Ovary (tissue), 9 donors: ENCODE results near the gene THAP3. TPM values are rescaled to one million over a fixed set of nuclear protein-coding genes. Genes with fewer than 3 reads are reported as not detected.

Experiments
- DNase-seq, 5 donors: peaks; one replicate each; pipeline ENCODE4 v3.0.0-alpha.2; 2019 to 2020
- H3K27ac ChIP-seq, 2 donors: fragments of 200-600 bp; one replicate each; pipeline versions ENCODE4 v1.5.1 to v1.8.0; 2019 to 2022
- H3K27me3 ChIP-seq: fragments of 200-600 bp; one replicate; pipeline ENCODE4 v1.8.0; 2022
- H3K36me3 ChIP-seq: fragments of 200-600 bp; sonication (generic); one replicate; pipeline ENCODE4 v1.5.1; 2019
- H3K4me1 ChIP-seq: one replicate; pipeline ENCODE4 v1.8.1; 2013; ENCODE audit warnings: mild to moderate bottlenecking, moderate library complexity; ENCODE audit not compliant: insufficient read depth
- H3K4me3 ChIP-seq: fragments of 200-600 bp; sonication (generic); one replicate; pipeline ENCODE4 v1.5.1; 2017
- H3K9me3 ChIP-seq, 2 donors: fragments of 200-600 bp in 1 of 2; sonication (generic) in 1 of 2; one replicate each; pipeline versions ENCODE4 v1.5.1 to v1.8.1; 2013 to 2019; ENCODE audit warnings: mild to moderate bottlenecking in 1 of 2, moderate library complexity in 1 of 2
- CTCF ChIP-seq, 3 donors: fragments of 450-650 bp in 2 of 3; fragments of 200-600 bp in 1 of 3; IDR thresholded peaks; one replicate each; pipeline versions ENCODE4 v1.5.1 to v1.8.0; 2016 to 2022; ENCODE audit warnings: antibody characterized with exemption in 3 of 3, mild to moderate bottlenecking in 1 of 3
- EP300 ChIP-seq: sonication (generic); formaldehyde crosslinking; IDR thresholded peaks from one replicate; pipeline ENCODE4 v1.6.1; 2017; ENCODE audit warnings: antibody characterized with exemption
- POLR2A ChIP-seq: fragments of 450-650 bp; IDR thresholded peaks from one replicate; pipeline ENCODE4 v1.6.1; 2017; ENCODE audit warnings: antibody characterized with exemption, mild to moderate bottlenecking, moderate library complexity
- WGBS, 3 donors: extraction: QIAGEN DNeasy Blood & Tissue Kit in 1 of 3; methylation state at CpG; one replicate each; pipeline versions ENCODE4 v1.1.5 to v1.1.7; 2013 to 2017; 5-methylcytosine and 5-hydroxymethylcytosine counted together
- intact Hi-C, 4 donors: fragments of 100-400 bp; cut with DNase I; formaldehyde crosslinking; loops; one replicate each; pipeline versions ENCODE4 v1.11.0 to v1.15.1; 2022 to 2023
- polyA plus RNA-seq, 2 donors: library from polyadenylated mRNA; stranded (reverse); fragments of 200-250 nt in 1 of 2; fragments of 350-450 nt in 1 of 2; fragmentation: Illumina TruSeq in 1 of 2; extraction: RNeasy Lipid Tissue Mini Kit (QIAGEN cat#74804) in 1 of 2; gene quantifications; one replicate each; pipeline ENCODE4 v1.2.3, GENCODE V29; 2013 to 2014
- total RNA-seq, 7 donors: library from RNA; depleted of rRNA in 2 of 7; stranded (reverse); fragments of >200 nt in 2 of 7; fragmentation: NEBNext Ultra II Directional in 3 of 7; extraction: Animal tissue kit (Norgen Biotek cat#: 25700) in 3 of 7; gene quantifications; one replicate each; pipeline versions ENCODE4 v1.1.0 to v1.2.4, GENCODE V29; 2016 to 2023
- donor health status: DM: no; HTN: no; CAD: no; lungs with moderate emphysema.
- donor health status: DM: no; HTN: no; CAD: no.
- donor health status: Bipolar disorder and iron deficiency.
- donor health status: DM: yes; HTN: yes; CAD: no.
- donor health status: DM: no; HTN: no; CAD: no.
- donor health status: DM: yes; HTN: yes; CAD: no.

THAP3 gene
- total and polyA plus RNA-seq, 9 donors = 5.6 to 33.6 (median 18.8) TPM

- H3K9me3 ChIP-seq = no peaks in the 10 kb centered on the region
- 82 to 85% (median 84%) methylated on average over 7 of the region's 7 CpGs for WGBS, 3 donors
- no peak for TF ChIP-seq POLR2A
- no peak for TF ChIP-seq EP300
- no peak for TF ChIP-seq CTCF (IDR thresholded peaks at IDR 0.05)
- H3K27ac ChIP-seq = no peak overlapping the region
- H3K4me3 ChIP-seq = no peak overlapping the region
- DNase-seq = no peak
- no peaks in the 10 kb centered on the region for H3K4me1 ChIP-seq
- no peaks in the 10 kb centered on the region for H3K27me3 ChIP-seq
- no peaks in the 10 kb centered on the region for H3K36me3 ChIP-seq
- intact Hi-C loops = loop anchor here in 3 of 4 donors (5.0 to 10.0 kb wide), 3 partner anchors 80 to 160 kb away; no protein-coding TSS in a partner anchor
Observed at GRCh38 chr1:6645018-6645417, 20.4 kb downstream of the THAP3 start.

GRCh38 chr1:6646499-6647148 lies 22.0 kb downstream of the THAP3 start:
- peak in 1 of 5 donors; percentile 40 for DNase-seq
- 50 to 55% (median 54%) methylated on average over 10 of the region's 10 CpGs for WGBS, 3 donors
- Histone ChIP-seq H3K4me1 (no peaks in the 10 kb centered on the region), H3K4me3 (no peak overlapping the region), H3K27me3 (no peaks in the 10 kb centered on the region), H3K9me3 (no peaks in the 10 kb centered on the region), H3K36me3 (no peaks in the 10 kb centered on the region), H3K27ac (no peak overlapping the region)
- intact Hi-C loops = loop anchor here in 3 of 4 donors (5.0 to 10.0 kb wide), 3 partner anchors 82 to 162 kb away; no protein-coding TSS in a partner anchor
- peak; percentile 26 to 68 (median 50) for TF ChIP-seq CTCF (IDR thresholded peaks at IDR 0.05)
- TF ChIP-seq POLR2A = no peak
- no peak for TF ChIP-seq EP300

- Histone ChIP-seq H3K4me3 (no peak overlapping the region), H3K9me3 (no peaks in the 10 kb centered on the region), H3K36me3 (no peaks in the 10 kb centered on the region), H3K27me3 (no peaks in the 10 kb centered on the region), H3K4me1 (no peaks in the 10 kb centered on the region), H3K27ac (no peak overlapping the region)
- intact Hi-C loops = loop anchor here in 3 of 4 donors (5.0 to 10.0 kb wide), 3 partner anchors 84 to 164 kb away; no protein-coding TSS in a partner anchor
- TF ChIP-seq POLR2A (no peak), CTCF (IDR thresholded peaks at IDR 0.05) (no peak), EP300 (no peak)
- no peak for DNase-seq
- WGBS, 3 donors = 88 to 93% (median 91%) methylated on average over 6 of the region's 6 CpGs
Observed at GRCh38 chr1:6648556-6648955, 23.9 kb downstream of the THAP3 start.

DNA sequence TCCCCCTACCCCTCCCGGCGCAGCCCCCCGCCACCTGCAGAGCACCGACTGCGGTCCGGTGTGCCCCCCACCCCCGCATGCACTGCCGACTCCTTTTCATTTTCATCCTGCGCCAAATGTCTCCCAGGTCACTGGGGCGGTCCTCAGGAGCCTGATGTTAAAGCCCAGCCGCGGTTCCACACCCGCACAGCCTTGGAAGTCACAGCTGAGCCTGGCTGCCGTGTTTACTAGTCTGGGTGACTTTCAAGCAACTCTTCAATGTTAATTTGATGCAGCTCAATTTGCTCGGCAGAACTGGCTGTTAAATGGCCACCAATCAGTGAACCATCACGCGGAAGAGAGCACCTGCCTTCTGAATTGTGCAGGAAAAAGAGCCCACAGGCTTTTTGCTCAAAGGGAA lies 27.2 kb downstream of the THAP3 start:
- WGBS, 3 donors = 56 to 83% (median 63%) methylated on average over 17 of the region's 17 CpGs
- Histone ChIP-seq H3K27ac (no peak overlapping the region), H3K27me3 (no peaks in the 10 kb centered on the region), H3K4me3 (no peak overlapping the region), H3K4me1 (no peaks in the 10 kb centered on the region), H3K9me3 (no peaks in the 10 kb centered on the region), H3K36me3 (no peaks in the 10 kb centered on the region)
- intact Hi-C loops = no loop called here
- DNase-seq = no peak
- TF ChIP-seq POLR2A (no peak), CTCF (IDR thresholded peaks at IDR 0.05) (no peak), EP300 (no peak)
